H1 (cell line): ENCODE data around the gene WASF1. TPM values are rescaled to one million over a fixed set of nuclear protein-coding genes. Genes with fewer than 3 reads are reported as not detected.
"Not testable (repeated sequence)": the region's sequence is repeated elsewhere in the genome, so short reads cannot be mapped to it uniquely, and the experiment has no call there.

Experiments
- CTCF ChIA-PET: fragments of 300-600 bp; sonication (Branson Sonifier 250); formaldehyde crosslinking; loops from one replicate; lab custom pipeline; 2021; ENCODE audit not compliant: partially characterized antibody; lab: Charles Lee
- POLR2A ChIA-PET: fragments of 300-600 bp; sonication (Branson Sonifier 250); formaldehyde crosslinking; loops from one replicate; lab custom pipeline; 2021; ENCODE audit warnings: inconsistent platforms; ENCODE audit not compliant: partially characterized antibody; lab: Charles Lee
- DNase-seq, 2 experiments: peaks; one replicate each; pipeline versions ENCODE4 v3.0.0 to v3.0.0-alpha.2; 2010 to 2022; ENCODE audit warnings: low spot score in 2 of 2, low read depth in 1 of 2, mixed read lengths in 1 of 2
- FAIRE-seq: peaks from 2 replicates; lab custom pipeline; 2011; peaks lifted over from hg19 to GRCh38; lab: Jason Lieb, UNC
- H2AFZ ChIP-seq: 2 replicates; pipeline ENCODE4 v1.8.1; 2012; ENCODE audit warnings: low read length, inconsistent platforms
- H2AK5ac ChIP-seq: 2 replicates; pipeline ENCODE4 v1.6.1; 2013; ENCODE audit warnings: low read depth, low read length
- H2BK120ac ChIP-seq: replicated peaks from 2 replicates; pipeline ENCODE3; 2013; ENCODE audit warnings: low read depth, low read length, inconsistent platforms
- H2BK12ac ChIP-seq: 2 replicates; pipeline ENCODE4 v1.6.1; 2013; ENCODE audit warnings: low read depth, low read length
- H2BK15ac ChIP-seq: 2 replicates; pipeline ENCODE4 v1.6.1; 2013; ENCODE audit warnings: low read length
- H2BK20ac ChIP-seq: 2 replicates; pipeline ENCODE4 v1.6.1; 2013; ENCODE audit warnings: low read length
- H2BK5ac ChIP-seq: 2 replicates; pipeline ENCODE4 v1.6.1; 2013; ENCODE audit warnings: low read depth, low read length
- H3K14ac ChIP-seq: 2 replicates; pipeline ENCODE4 v1.6.1; 2013; ENCODE audit warnings: inconsistent platforms; ENCODE audit not compliant: insufficient read length
- H3K18ac ChIP-seq: 2 replicates; pipeline ENCODE4 v1.6.1; 2013; ENCODE audit warnings: low read length; ENCODE audit errors: extremely low read depth
- H3K23ac ChIP-seq: 2 replicates; pipeline ENCODE4 v1.6.1; 2013; ENCODE audit warnings: inconsistent platforms; ENCODE audit not compliant: insufficient read length
- H3K23me2 ChIP-seq: 2 replicates; pipeline ENCODE4 v1.6.1; 2013; ENCODE audit warnings: low read depth, low read length
- H3K27ac ChIP-seq: 2 replicates; pipeline ENCODE4 v1.6.1; 2011; ENCODE audit warnings: low read depth, low read length, inconsistent platforms
- H3K27me3 ChIP-seq, 4 experiments: replicated peaks in 1 of 4; 1 replicate in 1 of 4; 2 replicates in 3 of 4; pipeline versions ENCODE4 v1.6.1 to v1.8.1; 2011 to 2013; ENCODE audit warnings: low read length in 3 of 4, mild to moderate bottlenecking in 3 of 4, inconsistent platforms in 2 of 4, mixed read lengths in 2 of 4, moderate library complexity in 1 of 4; ENCODE audit not compliant: control insufficient read depth in 3 of 4, insufficient read depth in 3 of 4; ENCODE audit errors: extremely low read depth in 1 of 4
- H3K36me3 ChIP-seq, 4 experiments: 2 replicates each; pipeline versions ENCODE4 v1.6.1 to v1.8.1; 2011 to 2013; ENCODE audit warnings: mild to moderate bottlenecking in 4 of 4, low read length in 3 of 4, moderate library complexity in 2 of 4, control low read depth in 1 of 4, inconsistent platforms in 1 of 4; ENCODE audit not compliant: insufficient read depth in 4 of 4, control insufficient read depth in 2 of 4
- H3K4ac ChIP-seq: replicated peaks from 2 replicates; pipeline ENCODE3; 2013; ENCODE audit warnings: low read length, low read depth, mixed read lengths, inconsistent platforms; ENCODE audit not compliant: insufficient read length
- H3K4me1 ChIP-seq, 4 experiments: replicated peaks in 1 of 4; 1 replicate in 1 of 4; 2 replicates in 3 of 4; pipeline versions ENCODE4 v1.6.1 to v1.8.1; 2011 to 2013; ENCODE audit warnings: low read length in 3 of 4, inconsistent platforms in 2 of 4, mixed read lengths in 1 of 4; ENCODE audit not compliant: insufficient read depth in 4 of 4, control insufficient read depth in 3 of 4
- H3K4me2 ChIP-seq, 2 experiments: 2 replicates each; pipeline versions ENCODE4 v1.6.1 to v1.8.1; 2011 to 2013; ENCODE audit warnings: low read depth in 2 of 2, low read length in 2 of 2, control low read depth in 1 of 2, inconsistent platforms in 1 of 2, mild to moderate bottlenecking in 1 of 2; ENCODE audit not compliant: insufficient read depth in 1 of 2
- H3K4me3 ChIP-seq, 4 experiments: fragments of 200-600, 300-600 bp in 1 of 4; sonication (generic), shearing (Covaris generic), sonication (Bioruptor Twin) in 1 of 4; 2 replicates each; pipeline versions ENCODE4 v1.5.1 to v1.8.1; 2011 to 2016; ENCODE audit warnings: low read length in 4 of 4, low read depth in 3 of 4, control low read depth in 2 of 4, inconsistent platforms in 2 of 4, mild to moderate bottlenecking in 2 of 4, mixed read lengths in 1 of 4, moderate library complexity in 1 of 4; ENCODE audit not compliant: insufficient read depth in 2 of 4; ENCODE audit errors: extremely low read depth in 1 of 4
- H3K56ac ChIP-seq: replicated peaks from 2 replicates; pipeline ENCODE3; 2013; ENCODE audit warnings: low read depth, mild to moderate bottlenecking, mixed read lengths, low read length, inconsistent platforms; ENCODE audit not compliant: insufficient read length
- H3K79me1 ChIP-seq: 2 replicates; pipeline ENCODE4 v1.6.1; 2013; ENCODE audit warnings: low read depth, low read length, control low read depth
- H3K79me2 ChIP-seq, 2 experiments: 2 replicates each; pipeline versions ENCODE4 v1.6.1 to v1.8.1; 2012 to 2013; ENCODE audit warnings: low read length in 2 of 2, mild to moderate bottlenecking in 2 of 2, inconsistent platforms in 1 of 2; ENCODE audit not compliant: insufficient read depth in 2 of 2, control insufficient read depth in 1 of 2
- H3K9ac ChIP-seq, 4 experiments: replicated peaks in 1 of 4; 1 replicate in 1 of 4; 2 replicates in 3 of 4; pipeline versions ENCODE4 v1.6.1 to v1.8.1; 2011 to 2013; ENCODE audit warnings: low read depth in 3 of 4, low read length in 3 of 4, control low read depth in 2 of 4, mild to moderate bottlenecking in 2 of 4, moderate library complexity in 2 of 4, inconsistent platforms in 1 of 4; ENCODE audit errors: extremely low read depth in 1 of 4
- H3K9me3 ChIP-seq, 2 experiments: 2 replicates each; pipeline versions ENCODE4 v1.6.1 to v1.8.1; 2012 to 2013; ENCODE audit warnings: mild to moderate bottlenecking in 2 of 2, moderate library complexity in 2 of 2, control low read depth in 1 of 2, inconsistent platforms in 1 of 2, low read depth in 1 of 2, low read length in 1 of 2, mixed read lengths in 1 of 2; ENCODE audit not compliant: insufficient read depth in 2 of 2
- H4K20me1 ChIP-seq, 2 experiments: replicated peaks in 1 of 2; 2 replicates each; pipeline versions ENCODE3 to v1.8.1; 2011 to 2013; ENCODE audit warnings: inconsistent platforms in 2 of 2, low read length in 2 of 2, mild to moderate bottlenecking in 1 of 2; ENCODE audit not compliant: insufficient read depth in 2 of 2, control insufficient read depth in 1 of 2
- H4K5ac ChIP-seq: 2 replicates; pipeline ENCODE4 v1.6.1; 2013; ENCODE audit warnings: low read length, low read depth, mixed read lengths, inconsistent platforms; ENCODE audit not compliant: insufficient read length
- H4K8ac ChIP-seq: 2 replicates; pipeline ENCODE4 v1.8.0; 2013; ENCODE audit warnings: mild to moderate bottlenecking, moderate library complexity, low read length, inconsistent platforms; ENCODE audit not compliant: insufficient read depth; ENCODE audit errors: extremely low read depth
- H4K91ac ChIP-seq: replicated peaks from 2 replicates; pipeline ENCODE3; 2013; ENCODE audit warnings: low read length, mixed read lengths, inconsistent platforms; ENCODE audit not compliant: insufficient read length
- EZH2 ChIP-seq: fragments of 200-600 bp; sonication (generic); IDR thresholded peaks from 2 replicates; pipeline ENCODE4 v1.7.1; 2012; ENCODE audit warnings: low read depth, mild to moderate bottlenecking, moderate library complexity, low read length, inconsistent platforms; ENCODE audit not compliant: severe bottlenecking
- GTF2F1 ChIP-seq: IDR thresholded peaks from 2 replicates; pipeline ENCODE4 v1.6.1; 2012; ENCODE audit warnings: low read depth, low read length, improper control_type of control experiment, borderline replicate concordance
- JUN ChIP-seq: IDR thresholded peaks from 2 replicates; pipeline ENCODE4 v1.6.1; 2011; ENCODE audit warnings: low read depth, mild to moderate bottlenecking, improper control_type of control experiment, low read length
- WGBS, 2 experiments: shearing (Covaris generic) in 1 of 2; methylation state at CpG; one replicate each; pipeline versions ENCODE4 v1.1.6 to v1.1.7; 2013 to 2015; ENCODE audit warnings: low lambda C conversion rate in 2 of 2, mixed read lengths in 2 of 2, inconsistent platforms in 1 of 2, low coverage in 1 of 2, missing lambda C conversion rate in 1 of 2; ENCODE audit not compliant: insufficient replicate concordance in 2 of 2, insufficient coverage in 1 of 2, insufficient read length in 1 of 2; ENCODE audit errors: extremely low coverage in 1 of 2, missing lambda C conversion rate in 1 of 2; 5-methylcytosine and 5-hydroxymethylcytosine counted together
- polyA plus RNA-seq, 7 experiments: library from polyadenylated mRNA; depleted of rRNA in 3 of 7; stranded (reverse) in 5 of 7; unstranded in 2 of 7; fragments of >200 nt in 5 of 7; fragments of 200-250 nt in 2 of 7; gene quantifications; 1 replicate in 5 of 7; 2 replicates in 1 of 7; 4 replicates in 1 of 7; pipeline versions ENCODE4 v1.2.1 to v1.2.3, GENCODE V29; 2011 to 2013; ENCODE audit warnings: missing spikeins in 2 of 7, mixed read lengths in 2 of 7
- total RNA-seq: library from RNA; stranded (reverse); fragmentation: NEBNext Ultra II Directional; extraction: Animal tissue kit (Norgen Biotek cat#: 25700); gene quantifications from 2 replicates; pipeline ENCODE4 v1.2.1, GENCODE V29; 2021

Gene WASF1
- total and polyA plus RNA-seq, 2 of the 8 experiments (the other 6 are each of a cell fraction or from before 2014, with no cell fraction given) = 37.6 to 39.9 TPM

- no peak for TF ChIP-seq EZH2
- no peak for TF ChIP-seq GTF2F1
- no peak for TF ChIP-seq JUN
- TF ChIP-seq, all 59 proteins: peak for 0
Observed at GRCh38 chr6:110125361-110125760, 54.1 kb downstream of the WASF1 start (continued).

- H3K36me3 ChIP-seq, H2BK12ac ChIP-seq, H4K20me1 ChIP-seq, H3K56ac ChIP-seq, H2BK15ac ChIP-seq, H3K18ac ChIP-seq, H2BK5ac ChIP-seq, H3K9me3 ChIP-seq, H2BK20ac ChIP-seq, H3K4me3 ChIP-seq, H3K23ac ChIP-seq, H4K8ac ChIP-seq, POLR2A ChIA-PET, H3K27me3 ChIP-seq, H3K79me2 ChIP-seq, H3K4me1 ChIP-seq, H3K79me1 ChIP-seq, H3K23me2 ChIP-seq, H3K9ac ChIP-seq, H3K4me2 ChIP-seq, H2BK120ac ChIP-seq, H3K4ac ChIP-seq, H2AFZ ChIP-seq, FAIRE-seq, H3K27ac ChIP-seq, DNase-seq, H4K5ac ChIP-seq, H2AK5ac ChIP-seq, H4K91ac ChIP-seq, H3K14ac ChIP-seq, CTCF ChIA-PET: not testable (repeated sequence)
- 93% methylated on average over 4 of the region's 4 CpGs; no CpG with 5 or more reads in 1 of the 2 experiments for WGBS, 2 experiments
Observed at GRCh38 chr6:110121655-110122054, 57.8 kb downstream of the WASF1 start.
